DOHH2 (cell line): ENCODE data around the gene RASAL2.

Source experiments
- H3F3A ChIP-seq: fragments of 200-600 bp; sonication (generic), shearing (Covaris generic); 2 replicates; pipeline ENCODE4 v1.6.0; 2016; ENCODE audit warnings: antibody characterized with exemption, mild to moderate bottlenecking; ENCODE audit not compliant: control insufficient read depth, insufficient read depth
- H3K27ac ChIP-seq: fragments of 200-600 bp; sonication (generic); 2 replicates; pipeline ENCODE4 v1.5.1; 2014; ENCODE audit warnings: low read depth, mild to moderate bottlenecking, low read length, moderate library complexity
- H3K27me3 ChIP-seq: fragments of 200-600 bp; sonication (generic); 2 replicates; pipeline ENCODE4 v1.6.1; 2014; ENCODE audit warnings: mild to moderate bottlenecking, low read length, mixed read lengths; ENCODE audit not compliant: control insufficient read depth
- H3K36me3 ChIP-seq: fragments of 200-600 bp; sonication (generic); 2 replicates; pipeline ENCODE4 v1.6.1; 2014; ENCODE audit warnings: mild to moderate bottlenecking, low read length, moderate library complexity, mixed read lengths; ENCODE audit not compliant: control insufficient read depth
- H3K4me1 ChIP-seq: fragments of 200-600 bp; sonication (generic); 2 replicates; pipeline ENCODE4 v1.6.1; 2014; ENCODE audit warnings: mild to moderate bottlenecking, low read length, mixed read lengths; ENCODE audit not compliant: control insufficient read depth
- H3K4me2 ChIP-seq: fragments of 200-600 bp; sonication (generic); 2 replicates; pipeline ENCODE4 v1.6.0; 2014; ENCODE audit warnings: mild to moderate bottlenecking, low read length, moderate library complexity
- H3K4me3 ChIP-seq: fragments of 200-600 bp; sonication (generic); 2 replicates; pipeline ENCODE4 v1.5.1; 2014; ENCODE audit warnings: mild to moderate bottlenecking, low read length, mixed read lengths
- H3K79me2 ChIP-seq: fragments of 200-600 bp; sonication (generic); 2 replicates; pipeline ENCODE4 v1.6.1; 2014; ENCODE audit warnings: mild to moderate bottlenecking, low read length, mixed read lengths; ENCODE audit not compliant: control insufficient read depth
- H3K9me2 ChIP-seq: fragments of 200-600 bp; sonication (generic); replicated peaks from 2 replicates; pipeline ENCODE4 v1.6.1; 2014; ENCODE audit warnings: mild to moderate bottlenecking, low read length, mixed read lengths; ENCODE audit not compliant: control insufficient read depth
- H3K9me3 ChIP-seq: fragments of 200-600 bp; sonication (generic); 2 replicates; pipeline ENCODE4 v1.6.1; 2014; ENCODE audit warnings: antibody characterized with exemption, low read length, mixed read lengths; ENCODE audit not compliant: control insufficient read depth, insufficient read depth
- H4K20me1 ChIP-seq: fragments of 200-600 bp; sonication (generic); 2 replicates; pipeline ENCODE4 v1.6.0; 2014; ENCODE audit warnings: low read depth, mild to moderate bottlenecking, antibody characterized with exemption, low read length, moderate library complexity; ENCODE audit not compliant: control insufficient read depth, insufficient read depth
- EZH2phosphoT487 ChIP-seq: fragments of 200-600 bp; sonication (generic); IDR thresholded peaks from 2 replicates; pipeline ENCODE4 v1.6.1; 2017; ENCODE audit warnings: borderline replicate concordance, mild to moderate bottlenecking, antibody characterized with exemption, low read length, moderate library complexity, mixed read lengths
- TF ChIP-seq, protein P1 (sequence below): fragments of 200-600 bp; sonication (generic); IDR thresholded peaks from one replicate; pipeline ENCODE4 v1.5.1; 2014; ENCODE audit warnings: antibody characterized with exemption, mild to moderate bottlenecking, low read depth, low read length; ENCODE audit not compliant: poor library complexity, severe bottlenecking

Gene RASAL2

DNA sequence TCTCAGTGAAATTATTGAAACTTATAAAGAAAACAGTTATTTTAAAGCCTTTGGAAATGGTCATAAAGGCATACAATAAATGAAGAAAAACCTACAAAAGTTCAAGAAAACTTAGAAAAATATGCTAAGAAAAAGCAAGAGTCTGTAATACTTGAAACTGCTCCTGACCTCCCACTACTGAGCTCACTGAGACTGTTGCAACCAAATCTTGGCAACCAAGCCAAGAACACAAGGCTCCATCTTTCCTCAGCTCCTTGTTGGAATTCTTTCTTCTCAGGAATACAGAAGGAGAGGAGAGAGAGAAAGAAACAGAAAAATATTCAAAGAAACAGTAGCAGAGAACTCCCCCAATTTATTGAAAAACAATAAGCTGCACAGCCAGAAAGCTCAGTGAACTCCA, 160.5 kb downstream of the RASAL2 start:
- Histone ChIP-seq H4K20me1 (no peaks in the 10 kb centered on the region), H3K27me3 (no peaks in the 10 kb centered on the region), H3K36me3 (no peaks in the 10 kb centered on the region), H3K79me2 (no peaks in the 10 kb centered on the region), H3K9me2 (no peaks in the 10 kb centered on the region; the same call in 1 of the 2 replicates), H3K4me2 (no peak overlapping the region), H3K27ac (no peak overlapping the region), H3F3A (no peaks in the 10 kb centered on the region), H3K4me1 (no peaks in the 10 kb centered on the region), H3K9me3 (no peaks in the 10 kb centered on the region), H3K4me3 (no peak overlapping the region)
- TF ChIP-seq, protein P1, sequence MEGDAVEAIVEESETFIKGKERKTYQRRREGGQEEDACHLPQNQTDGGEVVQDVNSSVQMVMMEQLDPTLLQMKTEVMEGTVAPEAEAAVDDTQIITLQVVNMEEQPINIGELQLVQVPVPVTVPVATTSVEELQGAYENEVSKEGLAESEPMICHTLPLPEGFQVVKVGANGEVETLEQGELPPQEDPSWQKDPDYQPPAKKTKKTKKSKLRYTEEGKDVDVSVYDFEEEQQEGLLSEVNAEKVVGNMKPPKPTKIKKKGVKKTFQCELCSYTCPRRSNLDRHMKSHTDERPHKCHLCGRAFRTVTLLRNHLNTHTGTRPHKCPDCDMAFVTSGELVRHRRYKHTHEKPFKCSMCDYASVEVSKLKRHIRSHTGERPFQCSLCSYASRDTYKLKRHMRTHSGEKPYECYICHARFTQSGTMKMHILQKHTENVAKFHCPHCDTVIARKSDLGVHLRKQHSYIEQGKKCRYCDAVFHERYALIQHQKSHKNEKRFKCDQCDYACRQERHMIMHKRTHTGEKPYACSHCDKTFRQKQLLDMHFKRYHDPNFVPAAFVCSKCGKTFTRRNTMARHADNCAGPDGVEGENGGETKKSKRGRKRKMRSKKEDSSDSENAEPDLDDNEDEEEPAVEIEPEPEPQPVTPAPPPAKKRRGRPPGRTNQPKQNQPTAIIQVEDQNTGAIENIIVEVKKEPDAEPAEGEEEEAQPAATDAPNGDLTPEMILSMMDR = no peak
- no peak for TF ChIP-seq EZH2phosphoT487

DNA sequence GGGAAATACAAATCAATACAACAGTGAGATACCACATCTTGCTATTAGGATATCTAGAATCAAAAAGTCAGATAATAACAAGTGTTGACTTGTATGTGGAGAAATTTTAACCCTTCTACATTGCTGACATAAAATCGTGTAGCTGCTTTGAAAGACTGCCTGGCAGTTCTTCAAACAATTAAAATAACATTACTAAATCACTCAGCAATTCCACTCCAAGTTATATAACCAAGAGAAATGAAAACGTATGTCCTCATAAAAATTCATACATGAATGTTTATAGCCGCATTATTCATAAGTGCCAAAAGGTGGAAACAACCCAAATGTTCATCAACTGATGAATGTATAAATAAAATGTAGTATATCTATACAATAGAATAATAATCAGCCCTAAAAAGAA, 164.6 kb downstream of the RASAL2 start:
- Histone ChIP-seq H3K36me3 (no peaks in the 10 kb centered on the region), H3F3A (no peaks in the 10 kb centered on the region), H3K27ac (no peak overlapping the region), H3K9me2 (no peaks in the 10 kb centered on the region), H3K4me1 (no peaks in the 10 kb centered on the region), H3K27me3 (no peaks in the 10 kb centered on the region), H3K9me3 (no peaks in the 10 kb centered on the region), H3K79me2 (no peaks in the 10 kb centered on the region), H4K20me1 (no peaks in the 10 kb centered on the region), H3K4me2 (no peak overlapping the region), H3K4me3 (no peak overlapping the region)
- TF ChIP-seq EZH2phosphoT487 = no peak
- TF ChIP-seq, protein P1 = no peak

DNA sequence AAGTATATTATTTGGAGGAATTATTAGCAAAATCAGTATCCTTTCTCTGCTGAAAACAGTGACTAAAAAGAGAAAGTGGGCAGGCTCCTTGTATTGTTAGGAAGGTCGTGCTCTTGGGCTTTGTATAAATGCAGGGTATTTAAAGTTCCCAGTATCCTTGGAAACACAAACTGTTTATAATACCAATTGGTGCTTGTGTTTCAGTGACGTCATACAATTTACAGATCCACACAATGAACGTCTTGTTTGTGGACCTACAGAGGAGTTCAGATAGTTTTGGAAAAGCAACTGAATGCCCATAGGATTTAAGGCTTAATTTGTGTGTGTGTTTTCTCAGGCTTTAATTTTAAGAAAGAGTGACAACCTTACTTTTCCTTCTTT, 168.2 kb downstream of the RASAL2 start:
- Histone ChIP-seq H3K79me2 (no peaks in the 10 kb centered on the region), H3K4me2 (no peak overlapping the region), H3K27me3 (no peaks in the 10 kb centered on the region), H3F3A (no peaks in the 10 kb centered on the region), H3K9me2 (no peaks in the 10 kb centered on the region), H4K20me1 (no peaks in the 10 kb centered on the region), H3K4me3 (no peak overlapping the region), H3K9me3 (no peaks in the 10 kb centered on the region), H3K36me3 (no peaks in the 10 kb centered on the region), H3K4me1 (no peaks in the 10 kb centered on the region), H3K27ac (no peak overlapping the region)
- TF ChIP-seq, protein P1 = no peak
- no peak for TF ChIP-seq EZH2phosphoT487

GRCh38 chr1:178263341-178263740, 169.4 kb downstream of the RASAL2 start:
- no peak overlapping the region for H3K4me2 ChIP-seq
- no peaks in the 10 kb centered on the region for H3K4me1 ChIP-seq
- no peak for TF ChIP-seq EZH2phosphoT487
- TF ChIP-seq, protein P1 = no peak
- no peaks in the 10 kb centered on the region for H3K9me3 ChIP-seq
- no peak overlapping the region for H3K27ac ChIP-seq
- H3K36me3 ChIP-seq = no peaks in the 10 kb centered on the region
- H3K9me2 ChIP-seq = no peaks in the 10 kb centered on the region
- H4K20me1 ChIP-seq = no peaks in the 10 kb centered on the region
- H3K79me2 ChIP-seq = no peaks in the 10 kb centered on the region
- H3F3A ChIP-seq = no peaks in the 10 kb centered on the region
- no peaks in the 10 kb centered on the region for H3K27me3 ChIP-seq
- H3K4me3 ChIP-seq = no peak overlapping the region
